GM21390 (cell line): ENCODE data around the gene SUSD5.
"Not testable (repeated sequence)": the region's sequence is repeated elsewhere in the genome, so short reads cannot be mapped to it uniquely, and the experiment has no call there.

Experiments used
- ATAC-seq: cut with Tn5 transposase; IDR thresholded peaks from one replicate; pipeline ENCODE4 v1.9.1; 2021; ENCODE audit not compliant: unreplicated experiment

The SUSD5 gene

GRCh38 chr3:33115024-33115768 is 103.4 kb downstream of the SUSD5 start:
- ATAC-seq, result no peak

GRCh38 chr3:33114622-33115023 is 104.0 kb downstream of the SUSD5 start:
- no peak for ATAC-seq

- peak; percentile 82 for ATAC-seq
Observed at GRCh38 chr3:33113772-33114621, 104.6 kb downstream of the SUSD5 start, which contains the start of gene CRTAP. TSS of gene CRTAP (plus strand) at chr3:33114014. CDS start at chr3:33114078, 64 bp downstream.

GRCh38 chr3:33111581-33111980 is 107.0 kb downstream of the SUSD5 start:
- peak; percentile 34 for ATAC-seq

DNA sequence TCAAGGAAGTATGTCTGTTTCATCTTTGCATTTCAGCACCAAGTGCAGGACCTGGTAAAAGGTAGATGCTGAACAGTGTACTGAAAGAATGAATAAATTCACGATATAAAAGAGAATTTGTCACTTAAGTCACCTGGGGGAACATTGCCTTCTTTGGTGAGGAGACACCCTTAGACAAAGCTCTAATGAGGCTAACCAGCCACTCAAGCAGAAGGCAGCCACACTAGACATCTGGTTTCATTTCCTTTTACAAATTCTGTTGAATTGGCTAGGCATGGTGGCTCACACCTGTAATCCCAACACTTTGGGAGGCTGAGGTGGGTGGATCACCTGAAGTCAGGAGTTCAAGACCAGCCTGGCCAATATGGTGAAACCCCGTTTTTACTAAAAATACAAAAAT is 111.8 kb downstream of the SUSD5 start:
- not testable (repeated sequence) for ATAC-seq

DNA sequence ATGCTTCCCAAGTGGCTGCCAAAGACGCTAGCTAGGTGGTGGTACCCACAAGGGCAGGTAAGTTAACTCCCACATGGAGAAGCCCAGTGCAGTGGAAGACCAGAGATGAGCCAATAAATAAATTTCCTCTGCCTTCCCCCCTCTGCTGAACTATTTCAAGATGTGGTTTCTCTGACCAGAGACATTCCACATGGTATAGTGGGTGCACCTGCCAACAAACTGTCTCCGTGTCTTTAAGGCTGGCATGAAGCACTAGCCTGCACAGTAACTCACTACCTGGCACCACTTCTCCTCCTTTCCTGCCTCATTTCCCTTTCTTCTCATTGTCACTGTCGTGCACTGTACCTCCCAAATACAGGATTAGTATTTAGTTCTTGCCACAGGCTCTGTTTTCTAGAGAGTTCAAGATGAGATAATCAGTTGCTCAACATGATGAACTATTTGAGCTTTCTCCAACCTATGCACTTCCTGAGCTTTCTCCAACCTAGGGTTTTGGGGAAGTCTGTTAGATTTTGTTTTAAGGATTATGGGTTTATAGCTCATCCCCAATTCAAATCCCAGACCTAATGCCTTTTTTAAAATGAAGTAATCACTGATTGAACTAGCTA is 113.2 kb downstream of the SUSD5 start:
- no peak for ATAC-seq

DNA sequence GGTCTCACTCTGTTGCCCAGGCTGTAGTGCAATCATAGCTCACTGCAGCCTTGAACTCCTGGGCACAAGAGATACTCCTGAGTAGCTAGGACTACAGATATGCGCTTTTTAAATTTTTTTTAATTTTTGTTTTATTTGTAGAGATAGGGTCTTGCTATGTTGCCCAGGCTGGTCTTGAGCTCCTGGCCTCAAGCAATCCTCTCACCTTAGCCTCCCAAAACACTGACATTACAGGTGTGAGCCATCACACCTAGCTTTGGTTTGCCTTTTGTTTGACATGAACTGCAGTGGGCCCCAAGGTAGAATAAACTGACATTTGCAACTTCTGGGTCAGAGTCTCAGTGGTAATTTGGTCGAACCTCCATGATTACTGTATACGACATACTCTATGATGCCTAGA is 113.8 kb downstream of the SUSD5 start:
- ATAC-seq, result no peak

DNA sequence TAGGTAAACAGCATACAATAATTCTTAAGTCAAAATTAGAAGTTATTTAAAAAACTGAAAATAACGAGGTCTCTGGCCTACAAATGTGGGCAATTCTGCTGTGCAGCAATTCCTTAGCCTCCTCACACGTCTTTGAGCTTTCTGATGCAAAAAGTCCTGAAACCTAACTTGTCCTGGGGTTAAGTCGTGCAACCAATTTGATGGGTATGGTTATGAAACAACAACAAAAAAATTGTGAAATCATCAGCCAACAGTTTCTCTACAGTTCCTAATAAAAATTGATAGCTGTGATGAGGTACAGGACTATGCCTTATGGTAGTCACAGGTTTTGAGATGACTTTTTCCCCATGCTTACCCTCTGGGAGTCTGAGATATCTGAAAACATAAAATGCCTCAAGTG is 115.1 kb downstream of the SUSD5 start:
- ATAC-seq, result no peak

GRCh38 chr3:33103034-33103433 is 115.6 kb downstream of the SUSD5 start:
- no peak for ATAC-seq

DNA sequence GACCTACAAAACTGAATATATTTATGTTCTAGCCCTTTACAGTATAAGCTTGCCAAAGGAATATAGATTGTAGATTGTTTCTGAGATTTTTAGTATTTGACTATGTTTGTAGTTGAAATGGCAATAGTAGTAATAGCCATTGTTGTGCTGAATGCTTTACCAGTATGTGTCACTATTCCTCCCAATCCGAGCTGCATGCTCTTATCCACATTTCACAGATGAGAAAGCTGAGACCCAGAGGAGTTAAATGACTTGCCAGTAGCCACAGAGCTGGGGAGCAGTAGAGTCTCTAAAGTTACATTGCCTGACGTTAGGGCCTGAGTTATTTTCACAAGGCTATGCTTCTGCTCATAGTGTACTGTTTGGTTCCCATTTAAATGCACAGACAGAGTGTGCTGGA is 118.4 kb downstream of the SUSD5 start:
- ATAC-seq, result no peak
